HCT116 (cell line): ENCODE data around the gene VASH1. TPM values are rescaled to one million over a fixed set of nuclear protein-coding genes. Genes with fewer than 3 reads are reported as not detected.

Experiments used
- ATAC-seq: fragments of 200-7000 bp; cut with Tn5 transposase; 2 replicates; pipeline ENCODE4 v1.9.1; 2020; ENCODE audit warnings: mild to moderate bottlenecking, moderate library complexity
- BruUV-seq: library from RNA; stranded (reverse); fragments of 400-500 nt; replicated peaks from 2 replicates; lab custom pipeline; 2021; lab: Mats Ljungman, UMichigan
- CTCF ChIA-PET: fragments of 300-600 bp; sonication (Branson Sonifier 250); formaldehyde crosslinking; loops from one replicate; lab custom pipeline; 2021; ENCODE audit warnings: antibody characterized with exemption; lab: Charles Lee
- POLR2A ChIA-PET: fragments of 300-600, 350-600 bp; sonication (Branson Sonifier 250); formaldehyde crosslinking; loops from one replicate; lab custom pipeline; 2021; ENCODE audit warnings: antibody characterized with exemption; lab: Charles Lee
- RAD21 ChIA-PET, 2 experiments: fragments of 300-600 bp; sonication (Branson Sonifier 250); formaldehyde crosslinking; loops; one replicate each; lab custom pipeline; 2023; ENCODE audit warnings: low total read pairs in 2 of 2; ENCODE audit not compliant: uncharacterized antibody in 2 of 2, unreplicated experiment in 2 of 2, low non-redundant PET in 1 of 2; lab: Charles Lee
- DNase-seq: peaks from one replicate; pipeline ENCODE4 v3.0.0-alpha.2; 2010; ENCODE audit warnings: low read depth, low spot score
- H2AFZ ChIP-seq: fragments of 200-600 bp; shearing (Covaris generic), sonication (generic); 2 replicates; pipeline ENCODE4 v1.6.1; 2017; ENCODE audit warnings: low read depth, mixed run types, mixed read lengths, antibody characterized with exemption, low read length; ENCODE audit not compliant: poor library complexity, severe bottlenecking
- H3K27ac ChIP-seq: 2 replicates; pipeline ENCODE4 v1.5.1; 2012; ENCODE audit warnings: low read depth, low read length
- H3K27me3 ChIP-seq: fragments of 200-600 bp; sonication (generic); 2 replicates; pipeline ENCODE4 v1.6.1; 2016; ENCODE audit warnings: mixed run types, low read length, mixed read lengths; ENCODE audit not compliant: insufficient read depth
- H3K36me3 ChIP-seq, 2 experiments: fragments of 200-500 bp in 1 of 2; fragments of 200-600 bp in 1 of 2; sonication (Bioruptor generic) in 1 of 2; sonication (generic) in 1 of 2; 2 replicates each; pipeline versions ENCODE4 v1.5.1 to v1.6.1; 2014 to 2016; ENCODE audit warnings: low read length in 2 of 2, inconsistent platforms in 1 of 2, mixed read lengths in 1 of 2, mixed run types in 1 of 2; ENCODE audit not compliant: insufficient read depth in 2 of 2, control insufficient read depth in 1 of 2
- H3K4me1 ChIP-seq, 2 experiments: fragments of 200-600 bp in 1 of 2; sonication (generic) in 1 of 2; 2 replicates each; pipeline versions ENCODE4 v1.5.1 to v1.6.1; 2012 to 2017; ENCODE audit warnings: low read length in 2 of 2, inconsistent platforms in 1 of 2, mild to moderate bottlenecking in 1 of 2, mixed read lengths in 1 of 2, mixed run types in 1 of 2, moderate library complexity in 1 of 2; ENCODE audit not compliant: insufficient read depth in 2 of 2, control insufficient read depth in 1 of 2
- H3K4me2 ChIP-seq: fragments of 200-600 bp; sonication (generic); 2 replicates; pipeline ENCODE4 v1.6.1; 2017; ENCODE audit warnings: mixed run types, low read length, mixed read lengths
- H3K4me3 ChIP-seq, 2 experiments: fragments of 200-600 bp in 1 of 2; sonication (generic) in 1 of 2; replicated peaks in 1 of 2; 2 replicates each; pipeline ENCODE4 v1.5.1; 2011 to 2016; ENCODE audit warnings: low read length in 2 of 2, control low read depth in 1 of 2, low read depth in 1 of 2, mild to moderate bottlenecking in 1 of 2, mixed read lengths in 1 of 2, mixed run types in 1 of 2
- H3K79me2 ChIP-seq: fragments of 200-600 bp; sonication (generic); 2 replicates; pipeline ENCODE4 v1.6.1; 2017; ENCODE audit warnings: mild to moderate bottlenecking, mixed run types, low read length, moderate library complexity, mixed read lengths; ENCODE audit not compliant: insufficient read depth
- H3K9ac ChIP-seq: fragments of 200-600 bp; sonication (generic); 2 replicates; pipeline ENCODE4 v1.6.1; 2016; ENCODE audit warnings: low read length, mixed read lengths
- H3K9me2 ChIP-seq: fragments of 200-600 bp; sonication (generic), shearing (Covaris generic); 2 replicates; pipeline ENCODE4 v1.6.1; 2017; ENCODE audit warnings: mixed run types, mild to moderate bottlenecking, moderate library complexity; ENCODE audit not compliant: insufficient read depth
- H3K9me3 ChIP-seq, 2 experiments: fragments of 200-500 bp in 1 of 2; fragments of 200-600 bp in 1 of 2; sonication (Bioruptor generic) in 1 of 2; sonication (generic) in 1 of 2; 2 replicates each; pipeline ENCODE4 v1.6.1; 2014 to 2017; ENCODE audit warnings: low read length in 2 of 2, mixed read lengths in 2 of 2, inconsistent platforms in 1 of 2, low read depth in 1 of 2, mild to moderate bottlenecking in 1 of 2, mixed run types in 1 of 2, moderate library complexity in 1 of 2; ENCODE audit not compliant: control insufficient read depth in 1 of 2, insufficient read depth in 1 of 2
- H4K20me1 ChIP-seq: fragments of 200-600 bp; sonication (generic), shearing (Covaris generic); 2 replicates; pipeline ENCODE4 v1.6.1; 2017; ENCODE audit warnings: mixed run types, mild to moderate bottlenecking, moderate library complexity; ENCODE audit not compliant: insufficient read depth
- CBX3 ChIP-seq: IDR thresholded peaks from 2 replicates; pipeline ENCODE4 v1.6.1; 2012; ENCODE audit warnings: low read depth
- CEBPB ChIP-seq: IDR thresholded peaks from 2 replicates; pipeline ENCODE4 v1.6.1; 2012; ENCODE audit warnings: low read depth
- CTCF ChIP-seq, 3 experiments: fragments of 200-600 bp in 1 of 3; sonication (generic) in 1 of 3; IDR thresholded peaks in 2 of 3; conservative IDR thresholded peaks in 1 of 3; 2 replicates each; pipeline ENCODE4 v1.5.1; 2012 to 2017; ENCODE audit warnings: low read depth in 2 of 3, low read length in 2 of 3, antibody characterized with exemption in 1 of 3, borderline replicate concordance in 1 of 3, control low read depth in 1 of 3, mild to moderate bottlenecking in 1 of 3, mixed read lengths in 1 of 3, mixed run types in 1 of 3, moderate library complexity in 1 of 3; ENCODE audit not compliant: insufficient read depth in 1 of 3
- ELF1 ChIP-seq: IDR thresholded peaks from 2 replicates; pipeline ENCODE4 v1.6.1; 2012; ENCODE audit warnings: low read depth, borderline replicate concordance
- EZH2 ChIP-seq: fragments of 200-600 bp; sonication (generic); IDR thresholded peaks from 2 replicates; pipeline ENCODE4 v1.6.1; 2017; ENCODE audit warnings: antibody characterized with exemption, mixed run types
- EZH2phosphoT487 ChIP-seq: fragments of 200-600 bp; IDR thresholded peaks from 2 replicates; pipeline ENCODE4 v1.6.1; 2018; ENCODE audit warnings: antibody characterized with exemption, borderline replicate concordance
- FOSL1 ChIP-seq: IDR thresholded peaks from 2 replicates; pipeline ENCODE4 v1.6.1; 2012; ENCODE audit warnings: low read depth
- JUND ChIP-seq: IDR thresholded peaks from 2 replicates; pipeline ENCODE4 v1.6.1; 2012
- POLR2A ChIP-seq: IDR thresholded peaks from 2 replicates; pipeline ENCODE4 v1.7.0; 2011; ENCODE audit warnings: borderline replicate concordance; ENCODE audit not compliant: insufficient read depth, insufficient read length; ENCODE audit errors: extremely low read depth
- POLR2AphosphoS5 ChIP-seq: IDR thresholded peaks from 2 replicates; pipeline ENCODE4 v1.6.1; 2011; ENCODE audit warnings: mild to moderate bottlenecking, low read depth, low read length, moderate library complexity
- RAD21 ChIP-seq: IDR thresholded peaks from 2 replicates; pipeline ENCODE4 v1.6.1; 2012; ENCODE audit warnings: low read depth, mild to moderate bottlenecking
- SP1 ChIP-seq: IDR thresholded peaks from 2 replicates; pipeline ENCODE4 v1.6.1; 2012; ENCODE audit warnings: low read depth
- SRF ChIP-seq: IDR thresholded peaks from 2 replicates; pipeline ENCODE4 v1.6.1; 2012; ENCODE audit warnings: low read depth
- TCF7L2 ChIP-seq: IDR thresholded peaks from 2 replicates; pipeline ENCODE4 v1.7.0; 2011; ENCODE audit warnings: borderline replicate concordance, inconsistent platforms; ENCODE audit not compliant: insufficient read depth, insufficient read length; ENCODE audit errors: extremely low read depth
- ZNF274 ChIP-seq: fragments of 200-500 bp; sonication (Bioruptor generic); IDR thresholded peaks from 2 replicates; pipeline ENCODE4 v1.6.1; 2014; ENCODE audit warnings: mild to moderate bottlenecking, low read depth, low read length, inconsistent platforms
- intact Hi-C: fragments of 100-400 bp; cut with micrococcal nuclease; formaldehyde crosslinking; loops from 2 replicates; pipeline ENCODE4 v1.10.0; 2022
- total RNA-seq: library from RNA; stranded (reverse); gene quantifications from one replicate; pipeline ENCODE4 v1.2.1, GENCODE V29; 2021; ENCODE audit not compliant: unreplicated experiment
- TF ChIP-seq, protein P1 (sequence below): IDR thresholded peaks from 2 replicates; pipeline ENCODE4 v1.6.1; 2012; ENCODE audit warnings: low read depth
- TF ChIP-seq, protein P2 (sequence below): IDR thresholded peaks from 2 replicates; pipeline ENCODE4 v1.6.1; 2011; ENCODE audit warnings: mild to moderate bottlenecking, low read length, moderate library complexity; ENCODE audit not compliant: insufficient replicate concordance; ENCODE audit errors: extremely low read depth
- TF ChIP-seq, protein P3 (sequence below): IDR thresholded peaks from 2 replicates; pipeline ENCODE4 v1.6.1; 2012

Gene VASH1
- total RNA-seq, 1 experiment from 2014 or later = 13.3 TPM

GRCh38 chr14:76776428-76777251 lies 15.4 kb downstream of the VASH1 start (continued):
- TF ChIP-seq, protein P1, sequence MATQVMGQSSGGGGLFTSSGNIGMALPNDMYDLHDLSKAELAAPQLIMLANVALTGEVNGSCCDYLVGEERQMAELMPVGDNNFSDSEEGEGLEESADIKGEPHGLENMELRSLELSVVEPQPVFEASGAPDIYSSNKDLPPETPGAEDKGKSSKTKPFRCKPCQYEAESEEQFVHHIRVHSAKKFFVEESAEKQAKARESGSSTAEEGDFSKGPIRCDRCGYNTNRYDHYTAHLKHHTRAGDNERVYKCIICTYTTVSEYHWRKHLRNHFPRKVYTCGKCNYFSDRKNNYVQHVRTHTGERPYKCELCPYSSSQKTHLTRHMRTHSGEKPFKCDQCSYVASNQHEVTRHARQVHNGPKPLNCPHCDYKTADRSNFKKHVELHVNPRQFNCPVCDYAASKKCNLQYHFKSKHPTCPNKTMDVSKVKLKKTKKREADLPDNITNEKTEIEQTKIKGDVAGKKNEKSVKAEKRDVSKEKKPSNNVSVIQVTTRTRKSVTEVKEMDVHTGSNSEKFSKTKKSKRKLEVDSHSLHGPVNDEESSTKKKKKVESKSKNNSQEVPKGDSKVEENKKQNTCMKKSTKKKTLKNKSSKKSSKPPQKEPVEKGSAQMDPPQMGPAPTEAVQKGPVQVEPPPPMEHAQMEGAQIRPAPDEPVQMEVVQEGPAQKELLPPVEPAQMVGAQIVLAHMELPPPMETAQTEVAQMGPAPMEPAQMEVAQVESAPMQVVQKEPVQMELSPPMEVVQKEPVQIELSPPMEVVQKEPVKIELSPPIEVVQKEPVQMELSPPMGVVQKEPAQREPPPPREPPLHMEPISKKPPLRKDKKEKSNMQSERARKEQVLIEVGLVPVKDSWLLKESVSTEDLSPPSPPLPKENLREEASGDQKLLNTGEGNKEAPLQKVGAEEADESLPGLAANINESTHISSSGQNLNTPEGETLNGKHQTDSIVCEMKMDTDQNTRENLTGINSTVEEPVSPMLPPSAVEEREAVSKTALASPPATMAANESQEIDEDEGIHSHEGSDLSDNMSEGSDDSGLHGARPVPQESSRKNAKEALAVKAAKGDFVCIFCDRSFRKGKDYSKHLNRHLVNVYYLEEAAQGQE = no peak
- TF ChIP-seq CBX3 (no peak), SP1 (no peak), EZH2 (no peak), TCF7L2 (no peak), SRF (no peak), JUND (no peak), CEBPB (no peak), EZH2phosphoT487 (no peak), POLR2AphosphoS5 (no peak)
- TF ChIP-seq, all 23 proteins: peak for 0

DNA sequence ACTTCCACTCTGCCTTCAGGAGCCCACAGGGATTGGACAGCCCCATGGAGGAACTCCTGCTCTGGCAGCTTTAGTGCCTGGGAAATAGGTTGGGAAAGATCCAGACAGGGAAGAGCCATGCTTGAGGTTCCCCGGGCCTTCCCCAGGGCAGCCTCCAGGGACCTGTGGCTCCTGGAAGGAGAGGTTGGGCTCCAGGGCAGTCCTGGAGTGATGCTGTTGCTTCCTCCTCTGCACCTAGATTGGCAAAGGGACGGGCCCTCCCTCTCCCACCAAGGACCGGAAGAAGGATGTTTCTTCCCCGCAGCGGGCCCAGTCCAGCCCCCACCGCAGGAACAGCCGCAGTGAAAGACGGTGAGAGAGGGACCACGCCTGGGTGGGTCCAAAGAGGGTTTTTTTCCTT lies 16.5 kb downstream of the VASH1 start:
- intact Hi-C loops = no loop called here
- Histone ChIP-seq H2AFZ (no peak overlapping the region), H3K9me2 (no peaks in the 10 kb centered on the region), H3K79me2 (no peaks in the 10 kb centered on the region), H3K4me3 (no peak overlapping the region), H3K9me3 (no peaks in the 10 kb centered on the region), H3K4me2 (no peak overlapping the region), H3K27me3 (no peaks in the 10 kb centered on the region), H3K9ac (no peak overlapping the region), H3K27ac (no peak overlapping the region), H4K20me1 (no peaks in the 10 kb centered on the region), H3K36me3 (peaks cover 5 to 7% of the 10 kb centered on the region in 2 experiments; a peak in 3 of 4 replicates), H3K4me1 (peaks cover 13 to 19% of the 10 kb centered on the region in 2 experiments)
- ChIA-PET RAD21 (no interaction called here), CTCF (interaction anchor here (1.8 kb wide), 1 partner anchor 67 kb away, joined by 10 read pairs; no protein-coding TSS in a partner anchor), POLR2A (no interaction called here)
- DNase-seq (no peak), ATAC-seq (no peak)
- no TSS peak for BruUV-seq
- TF ChIP-seq FOSL1 (no peak), CEBPB (no peak), ZNF274 (no peak), RAD21 (no peak), ELF1 (no peak), POLR2A (no peak), CBX3 (no peak), CTCF (IDR thresholded peaks at IDR 0.05 in 2 of 3, conservative IDR thresholded peaks at IDR 0.05 in 1 of 3; ENCODE audit: borderline replicate concordance in 1 of 3, insufficient read depth in 1 of 3, low read depth in 2 of 3, low read length in 2 of 3) (no peak)
- TF ChIP-seq, protein P2, sequence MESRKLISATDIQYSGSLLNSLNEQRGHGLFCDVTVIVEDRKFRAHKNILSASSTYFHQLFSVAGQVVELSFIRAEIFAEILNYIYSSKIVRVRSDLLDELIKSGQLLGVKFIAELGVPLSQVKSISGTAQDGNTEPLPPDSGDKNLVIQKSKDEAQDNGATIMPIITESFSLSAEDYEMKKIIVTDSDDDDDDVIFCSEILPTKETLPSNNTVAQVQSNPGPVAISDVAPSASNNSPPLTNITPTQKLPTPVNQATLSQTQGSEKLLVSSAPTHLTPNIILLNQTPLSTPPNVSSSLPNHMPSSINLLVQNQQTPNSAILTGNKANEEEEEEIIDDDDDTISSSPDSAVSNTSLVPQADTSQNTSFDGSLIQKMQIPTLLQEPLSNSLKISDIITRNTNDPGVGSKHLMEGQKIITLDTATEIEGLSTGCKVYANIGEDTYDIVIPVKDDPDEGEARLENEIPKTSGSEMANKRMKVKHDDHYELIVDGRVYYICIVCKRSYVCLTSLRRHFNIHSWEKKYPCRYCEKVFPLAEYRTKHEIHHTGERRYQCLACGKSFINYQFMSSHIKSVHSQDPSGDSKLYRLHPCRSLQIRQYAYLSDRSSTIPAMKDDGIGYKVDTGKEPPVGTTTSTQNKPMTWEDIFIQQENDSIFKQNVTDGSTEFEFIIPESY = no peak
- TF ChIP-seq, protein P3, sequence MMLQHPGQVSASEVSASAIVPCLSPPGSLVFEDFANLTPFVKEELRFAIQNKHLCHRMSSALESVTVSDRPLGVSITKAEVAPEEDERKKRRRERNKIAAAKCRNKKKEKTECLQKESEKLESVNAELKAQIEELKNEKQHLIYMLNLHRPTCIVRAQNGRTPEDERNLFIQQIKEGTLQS = no peak
